ENCODE results near the gene DIS3L2.

Gene DIS3L2

GRCh38 chr2:232094201-232094600, 132.7 kb downstream of the DIS3L2 start:
- TF ChIP-seq, protein P1, sequence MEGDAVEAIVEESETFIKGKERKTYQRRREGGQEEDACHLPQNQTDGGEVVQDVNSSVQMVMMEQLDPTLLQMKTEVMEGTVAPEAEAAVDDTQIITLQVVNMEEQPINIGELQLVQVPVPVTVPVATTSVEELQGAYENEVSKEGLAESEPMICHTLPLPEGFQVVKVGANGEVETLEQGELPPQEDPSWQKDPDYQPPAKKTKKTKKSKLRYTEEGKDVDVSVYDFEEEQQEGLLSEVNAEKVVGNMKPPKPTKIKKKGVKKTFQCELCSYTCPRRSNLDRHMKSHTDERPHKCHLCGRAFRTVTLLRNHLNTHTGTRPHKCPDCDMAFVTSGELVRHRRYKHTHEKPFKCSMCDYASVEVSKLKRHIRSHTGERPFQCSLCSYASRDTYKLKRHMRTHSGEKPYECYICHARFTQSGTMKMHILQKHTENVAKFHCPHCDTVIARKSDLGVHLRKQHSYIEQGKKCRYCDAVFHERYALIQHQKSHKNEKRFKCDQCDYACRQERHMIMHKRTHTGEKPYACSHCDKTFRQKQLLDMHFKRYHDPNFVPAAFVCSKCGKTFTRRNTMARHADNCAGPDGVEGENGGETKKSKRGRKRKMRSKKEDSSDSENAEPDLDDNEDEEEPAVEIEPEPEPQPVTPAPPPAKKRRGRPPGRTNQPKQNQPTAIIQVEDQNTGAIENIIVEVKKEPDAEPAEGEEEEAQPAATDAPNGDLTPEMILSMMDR (IDR thresholded peaks at IDR 0.05; ENCODE audit: control extremely low read depth, extremely low read depth, low read depth, missing control alignments): no peak
- CTCF ChIA-PET: interaction anchor here (1.1 kb wide), 1 partner anchor 31 kb away, joined by 3 read pairs; no protein-coding TSS in a partner anchor
- POLR2A ChIA-PET: no interaction called here

DNA sequence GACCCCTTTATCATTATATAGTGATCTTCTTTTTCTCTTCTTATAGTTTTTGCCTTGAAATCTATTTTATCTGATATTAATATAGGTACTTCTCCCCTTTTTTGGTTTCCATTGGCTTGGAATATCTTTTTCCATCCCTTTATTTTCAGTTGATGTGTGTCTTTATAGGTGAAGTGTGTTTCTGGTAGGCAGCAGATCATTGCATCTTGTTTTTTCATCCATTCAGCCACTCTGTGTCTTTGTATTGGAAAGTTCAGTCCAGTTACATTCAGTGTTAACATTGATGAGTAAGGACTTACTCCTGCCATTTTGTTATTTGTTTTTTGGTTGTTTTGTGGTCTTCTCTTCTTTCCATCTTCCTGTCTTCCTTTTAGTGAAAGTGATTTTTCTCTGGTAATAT, 133.4 kb downstream of the DIS3L2 start:
- no peak for DNase-seq (ENCODE audit: extremely low spot score)
- CTCF ChIA-PET: no interaction called here
- TF ChIP-seq, protein P1 (IDR thresholded peaks at IDR 0.05; ENCODE audit: control extremely low read depth, extremely low read depth, low read depth, missing control alignments): no peak
- POLR2A ChIA-PET: no interaction called here

More at GRCh38 chr2:232094201-232094600, 132.7 kb downstream of the DIS3L2 start:
- no peak for DNase-seq (ENCODE audit: extremely low spot score)

DNA sequence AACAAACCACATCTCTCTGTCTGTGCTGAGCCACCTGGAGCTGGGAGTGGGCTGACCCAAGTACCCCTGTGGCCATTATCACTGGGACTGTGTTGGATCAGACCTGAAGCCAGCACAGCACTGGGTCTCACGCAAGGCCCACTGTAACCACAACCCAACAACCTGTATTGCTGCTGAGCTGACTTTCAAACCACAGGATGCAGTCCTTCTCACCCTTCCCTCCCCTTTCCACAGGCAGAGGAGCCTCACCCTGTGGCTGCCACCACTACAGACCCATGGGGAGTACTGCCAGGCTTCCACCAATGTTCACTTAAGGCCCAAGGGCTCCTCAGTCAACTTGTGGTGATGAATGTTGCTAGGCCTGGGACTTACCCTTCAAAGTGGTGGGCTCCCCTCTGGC, 135.7 kb downstream of the DIS3L2 start:
- ChIA-PET CTCF (no interaction called here), POLR2A (no interaction called here)
- TF ChIP-seq, protein P1 (IDR thresholded peaks at IDR 0.05; ENCODE audit: control extremely low read depth, extremely low read depth, low read depth, missing control alignments): no peak
- no peak for DNase-seq (ENCODE audit: extremely low spot score)

DNA sequence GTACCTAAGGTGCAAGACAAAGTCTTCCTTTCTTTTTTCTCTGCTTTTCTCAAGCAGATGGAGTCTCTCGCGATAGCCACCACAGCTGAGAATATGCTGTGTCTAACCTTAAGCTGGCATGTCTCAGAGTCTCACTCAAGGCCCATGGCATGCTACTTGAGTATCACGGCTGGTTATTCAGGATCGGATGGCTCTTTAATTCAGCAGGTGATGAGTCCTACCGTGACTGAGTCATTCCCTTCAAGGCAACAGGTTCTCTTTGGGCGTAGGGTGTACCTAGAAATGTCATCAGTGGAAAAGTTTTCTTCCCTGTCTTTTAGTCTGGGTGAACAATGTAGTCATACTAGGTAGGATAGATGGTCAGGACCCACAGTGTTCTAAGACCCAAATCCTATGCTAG, 136.2 kb downstream of the DIS3L2 start:
- TF ChIP-seq, protein P1 (IDR thresholded peaks at IDR 0.05; ENCODE audit: control extremely low read depth, extremely low read depth, low read depth, missing control alignments): no peak
- no peak for DNase-seq (ENCODE audit: extremely low spot score)
- POLR2A ChIA-PET: no interaction called here
- CTCF ChIA-PET: no interaction called here

- TF ChIP-seq, protein P1 (IDR thresholded peaks at IDR 0.05; ENCODE audit: control extremely low read depth, extremely low read depth, low read depth, missing control alignments): no peak
- no peak for DNase-seq (ENCODE audit: extremely low spot score)
- POLR2A ChIA-PET: no interaction called here
- CTCF ChIA-PET: no interaction called here
Measured at GRCh38 chr2:232102380-232102779, 140.9 kb downstream of the DIS3L2 start.

- TF ChIP-seq, protein P1 (IDR thresholded peaks at IDR 0.05; ENCODE audit: control extremely low read depth, extremely low read depth, low read depth, missing control alignments): no peak
- CTCF ChIA-PET: interaction anchor here (1.6 kb wide), 1 partner anchor 16 kb away, joined by 3 read pairs; no protein-coding TSS in a partner anchor
- DNase-seq (ENCODE audit: extremely low spot score): no peak
- POLR2A ChIA-PET: no interaction called here
Measured at GRCh38 chr2:232103140-232103737, 141.7 kb downstream of the DIS3L2 start.
